AG04450 (cell line): ENCODE measurements around the gene RUNX2. TPM values are rescaled to one million over a fixed set of nuclear protein-coding genes. Genes with fewer than 3 reads are reported as not detected.

Experiments
- CTCF ChIA-PET: fragments of 300-600, 350-600 bp; formaldehyde crosslinking; extraction: SDS; loops from one replicate; lab custom pipeline; 2022; ENCODE audit warnings: antibody characterized with exemption, inconsistent platforms; lab: Charles Lee
- POLR2A ChIA-PET: fragments of 350-600 bp; formaldehyde crosslinking; extraction: SDS; loops from one replicate; lab custom pipeline; 2021; ENCODE audit warnings: antibody characterized with exemption, inconsistent platforms; lab: Yijun Ruan, JAX
- DNase-seq: peaks from one replicate; pipeline ENCODE4 v3.0.0-alpha.2; 2011; ENCODE audit warnings: low read depth, low spot score
- H3K27ac ChIP-seq: one replicate; pipeline ENCODE4 v1.5.1; 2012; ENCODE audit warnings: low read depth, low read length, control low read depth
- H3K27me3 ChIP-seq: one replicate; pipeline ENCODE4 v1.6.0; 2012; ENCODE audit warnings: low read length; ENCODE audit not compliant: control insufficient read depth, insufficient read depth
- H3K4me3 ChIP-seq: 2 replicates; pipeline ENCODE4 v1.5.1; 2011; ENCODE audit warnings: mild to moderate bottlenecking, low read depth, low read length, control low read depth
- H3K9me3 ChIP-seq: 2 replicates; pipeline ENCODE4 v1.5.1; 2012; ENCODE audit warnings: low read length; ENCODE audit not compliant: control insufficient read depth, insufficient read depth
- polyA plus RNA-seq: library from polyadenylated mRNA; depleted of rRNA; stranded (reverse); fragments of >200 nt; gene quantifications from 2 replicates; pipeline ENCODE4 v1.2.3, GENCODE V29; 2011
- TF ChIP-seq, protein P1 (sequence below): IDR thresholded peaks from 2 replicates; pipeline ENCODE4 v1.5.1; 2011; ENCODE audit warnings: low read depth, low read length, control low read depth, inconsistent platforms

RUNX2 gene
- polyA plus RNA-seq, 1 experiment, result 3.4 TPM

DNA sequence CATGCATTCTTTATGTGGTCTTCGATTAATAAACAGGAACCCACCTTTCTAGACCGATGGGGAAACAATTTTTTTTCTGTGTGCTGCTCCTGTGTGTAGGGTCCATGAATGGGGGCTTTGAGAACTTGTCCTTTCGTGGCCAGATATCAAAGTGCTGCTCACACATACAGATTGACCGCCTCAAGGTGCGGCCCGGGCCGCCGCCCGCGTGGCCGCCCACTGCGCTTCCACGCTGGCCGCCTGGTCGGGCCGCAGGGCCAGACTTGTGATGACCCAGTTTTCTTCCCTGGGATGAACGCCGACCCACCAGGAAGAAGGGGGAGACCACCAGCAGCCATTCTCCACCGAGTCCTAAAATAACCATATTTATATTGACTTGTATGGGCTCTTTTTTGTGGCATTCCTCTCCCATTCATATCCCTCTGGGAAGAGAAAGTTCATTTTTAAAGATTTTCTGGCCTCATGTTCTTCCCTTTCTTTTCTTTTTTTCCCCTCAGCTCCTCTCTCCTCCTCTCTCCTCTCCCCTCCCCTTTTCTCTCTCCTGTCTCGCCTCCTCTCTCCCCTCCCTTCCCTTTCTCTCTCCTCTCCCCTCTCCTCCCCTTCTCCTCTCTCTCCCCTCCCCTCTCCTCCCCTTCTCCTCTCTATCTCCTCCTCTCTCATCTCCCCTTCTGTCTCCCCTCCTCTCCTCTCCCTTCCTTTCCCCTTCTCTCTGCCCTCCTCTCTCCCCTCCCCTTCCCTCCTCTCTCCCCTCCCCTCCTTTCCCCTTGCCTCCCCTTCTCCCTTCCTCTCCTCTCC is 314.4 kb downstream of the RUNX2 start:
- POLR2A ChIA-PET, result no interaction called here
- DNase-seq, result no peak
- H3K4me3 ChIP-seq, result no peak overlapping the region
- H3K27ac ChIP-seq, result no peak overlapping the region
- no peaks in the 10 kb centered on the region for H3K27me3 ChIP-seq
- TF ChIP-seq, protein P1, sequence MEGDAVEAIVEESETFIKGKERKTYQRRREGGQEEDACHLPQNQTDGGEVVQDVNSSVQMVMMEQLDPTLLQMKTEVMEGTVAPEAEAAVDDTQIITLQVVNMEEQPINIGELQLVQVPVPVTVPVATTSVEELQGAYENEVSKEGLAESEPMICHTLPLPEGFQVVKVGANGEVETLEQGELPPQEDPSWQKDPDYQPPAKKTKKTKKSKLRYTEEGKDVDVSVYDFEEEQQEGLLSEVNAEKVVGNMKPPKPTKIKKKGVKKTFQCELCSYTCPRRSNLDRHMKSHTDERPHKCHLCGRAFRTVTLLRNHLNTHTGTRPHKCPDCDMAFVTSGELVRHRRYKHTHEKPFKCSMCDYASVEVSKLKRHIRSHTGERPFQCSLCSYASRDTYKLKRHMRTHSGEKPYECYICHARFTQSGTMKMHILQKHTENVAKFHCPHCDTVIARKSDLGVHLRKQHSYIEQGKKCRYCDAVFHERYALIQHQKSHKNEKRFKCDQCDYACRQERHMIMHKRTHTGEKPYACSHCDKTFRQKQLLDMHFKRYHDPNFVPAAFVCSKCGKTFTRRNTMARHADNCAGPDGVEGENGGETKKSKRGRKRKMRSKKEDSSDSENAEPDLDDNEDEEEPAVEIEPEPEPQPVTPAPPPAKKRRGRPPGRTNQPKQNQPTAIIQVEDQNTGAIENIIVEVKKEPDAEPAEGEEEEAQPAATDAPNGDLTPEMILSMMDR, result no peak
- CTCF ChIA-PET, result interaction anchor here (0.8 kb wide), 1 partner anchor 72 kb away, joined by 3 read pairs; no protein-coding TSS in a partner anchor
- no peaks in the 10 kb centered on the region; the same call in 1 of the 2 replicates for H3K9me3 ChIP-seq

DNA sequence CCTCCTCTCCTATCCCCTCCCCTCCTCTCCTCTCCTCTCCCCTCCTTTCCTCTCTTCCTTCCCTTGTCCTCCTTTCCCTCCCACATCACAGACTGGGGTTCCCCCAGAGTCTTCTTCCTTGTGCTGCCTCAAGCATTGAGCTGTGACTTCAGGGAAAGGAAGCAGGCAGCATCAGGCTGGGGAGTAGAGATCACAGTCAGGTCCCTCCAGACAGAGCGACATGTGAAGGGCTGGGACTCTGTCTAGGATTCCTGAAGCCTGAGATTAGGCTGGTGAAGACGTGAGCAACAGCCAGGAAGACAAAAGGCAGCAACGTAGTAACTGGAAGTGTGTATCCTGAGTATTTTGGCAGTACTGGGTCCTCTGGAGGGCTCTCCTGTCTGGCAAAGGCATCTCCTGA is 315.0 kb downstream of the RUNX2 start:
- Histone ChIP-seq H3K27me3 (no peaks in the 10 kb centered on the region), H3K27ac (no peak overlapping the region), H3K4me3 (no peak overlapping the region), H3K9me3 (no peaks in the 10 kb centered on the region; the same call in 1 of the 2 replicates)
- CTCF ChIA-PET, result no interaction called here
- DNase-seq, result no peak
- TF ChIP-seq, protein P1, result no peak
- POLR2A ChIA-PET, result no interaction called here

DNA sequence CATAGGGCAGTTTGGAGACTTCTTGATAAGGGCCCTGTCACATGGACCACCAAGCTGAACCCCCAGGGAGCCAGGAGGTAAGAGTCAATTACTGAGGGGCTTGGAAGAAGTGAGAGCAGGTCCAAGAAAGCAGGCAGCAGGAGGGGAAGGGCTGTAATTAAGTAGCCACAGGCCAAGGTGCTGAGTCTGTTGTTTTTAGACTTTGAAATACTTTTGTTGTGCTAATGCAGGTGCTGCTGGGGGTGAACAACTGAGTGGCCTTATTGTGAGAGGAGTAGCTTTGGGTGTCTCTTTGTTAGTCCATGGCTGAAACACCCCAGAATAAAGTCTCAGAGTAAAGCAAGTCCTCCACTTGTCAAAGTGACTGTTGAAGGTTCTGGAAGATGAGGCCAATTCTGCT is 316.6 kb downstream of the RUNX2 start:
- no peak overlapping the region for H3K4me3 ChIP-seq
- TF ChIP-seq, protein P1, result no peak
- no peak for DNase-seq
- no peaks in the 10 kb centered on the region for H3K27me3 ChIP-seq
- POLR2A ChIA-PET, result no interaction called here
- no peaks in the 10 kb centered on the region; the same call in 1 of the 2 replicates for H3K9me3 ChIP-seq
- CTCF ChIA-PET, result no interaction called here
- no peak overlapping the region for H3K27ac ChIP-seq

DNA sequence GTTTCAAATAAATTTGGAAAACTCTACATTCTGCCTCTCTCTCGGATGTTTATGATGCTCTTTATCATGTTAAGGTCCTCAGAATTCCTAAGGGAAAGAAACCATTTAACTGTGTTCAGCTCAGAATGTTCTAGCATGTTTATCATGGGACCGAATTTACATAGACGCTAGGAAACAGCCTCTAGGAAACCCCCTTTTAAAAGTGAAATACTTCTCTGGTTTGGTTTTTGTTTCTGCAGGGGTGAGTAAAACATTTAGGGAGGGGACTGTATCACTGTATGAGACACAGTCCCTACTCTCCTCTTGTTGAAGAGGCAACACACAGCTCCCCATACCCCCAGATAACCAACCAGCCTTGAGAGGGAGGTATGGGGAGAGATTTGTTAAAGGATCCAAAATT is 317.2 kb downstream of the RUNX2 start:
- Histone ChIP-seq H3K9me3 (no peaks in the 10 kb centered on the region; the same call in 1 of the 2 replicates), H3K27ac (no peak overlapping the region), H3K27me3 (no peaks in the 10 kb centered on the region), H3K4me3 (no peak overlapping the region)
- CTCF ChIA-PET, result no interaction called here
- no peak for DNase-seq
- TF ChIP-seq, protein P1, result no peak
- POLR2A ChIA-PET, result no interaction called here

DNA sequence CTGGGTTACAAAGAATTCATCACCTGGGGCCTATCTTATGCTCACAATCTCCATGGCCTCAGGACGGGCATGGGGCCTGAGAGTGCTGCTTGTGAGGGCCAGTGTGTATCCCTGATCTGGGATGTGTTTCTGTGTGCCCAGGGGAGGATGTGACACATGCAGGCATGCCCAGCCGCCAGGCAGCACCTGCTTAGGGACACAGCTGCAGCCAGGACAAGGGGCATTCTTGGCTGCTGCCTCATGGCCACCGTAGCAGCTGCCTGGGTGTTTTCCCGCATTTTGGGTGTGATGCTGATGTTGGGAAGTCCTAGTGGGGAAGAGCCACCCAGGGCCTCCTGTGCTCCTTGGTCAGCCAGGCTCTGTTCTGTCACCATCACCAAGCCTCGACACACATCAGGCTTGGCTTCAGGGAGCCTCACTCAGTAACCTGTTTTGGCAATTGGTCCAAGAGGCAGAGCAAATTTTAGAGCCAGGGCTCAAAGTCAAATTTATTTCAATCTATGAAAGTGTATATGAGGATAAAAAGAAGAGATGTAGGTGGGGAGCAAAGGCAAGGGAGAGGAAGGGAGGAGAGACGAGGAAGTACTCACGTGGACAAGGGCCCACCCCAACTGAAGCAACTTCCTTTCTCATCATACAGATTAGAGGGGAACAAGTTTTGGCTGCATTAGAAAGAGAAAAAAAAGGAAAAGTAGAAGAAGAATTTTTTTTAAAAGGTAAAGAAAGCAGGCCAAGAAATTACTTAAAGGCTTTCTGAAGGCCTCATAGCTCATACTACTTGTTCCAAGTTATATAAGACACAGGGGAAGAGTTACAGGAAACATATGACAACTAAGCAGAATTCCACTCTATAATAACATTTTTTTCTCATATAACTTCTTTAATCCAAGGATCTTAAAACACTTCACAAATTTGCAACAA is 319.5 kb downstream of the RUNX2 start:
- Histone ChIP-seq H3K27me3 (no peaks in the 10 kb centered on the region), H3K4me3 (no peak overlapping the region), H3K9me3 (no peaks in the 10 kb centered on the region; the same call in 1 of the 2 replicates), H3K27ac (no peak overlapping the region)
- POLR2A ChIA-PET, result no interaction called here
- CTCF ChIA-PET, result no interaction called here
- TF ChIP-seq, protein P1, result no peak
- DNase-seq, result no peak
